ENCODE results near the gene OSBPL1A.

GRCh38 chr18:24402209-24402785, 4.7 kb upstream of the OSBPL1A start:
- TF ChIP-seq ZNF263 (CRISPR knock-in tag; IDR thresholded peaks at IDR 0.05; ENCODE audit: low read depth) (no peak), NR3C1 (CRISPR knock-in tag; conservative IDR thresholded peaks at IDR 0.05; ENCODE audit: low read depth) (no peak), CTCF (IDR thresholded peaks at IDR 0.05) (no peak), SP1 (CRISPR knock-in tag; conservative IDR thresholded peaks at IDR 0.05) (no peak), ZBTB43 (CRISPR knock-in tag; IDR thresholded peaks at IDR 0.05) (no peak), ZNF121 (CRISPR knock-in tag; IDR thresholded peaks at IDR 0.05) (no peak), E2F5 (CRISPR knock-in tag; IDR thresholded peaks at IDR 0.05) (no peak)

All from WTC11 (cell line).